HG02623 (cell line): ENCODE results near the gene CARMIL3.

ENCODE experiments used
- ATAC-seq: cut with Tn5 transposase; IDR thresholded peaks from one replicate; pipeline ENCODE4 v1.9.1; 2021; ENCODE audit warnings: moderate library complexity; ENCODE audit not compliant: unreplicated experiment

Gene CARMIL3

DNA sequence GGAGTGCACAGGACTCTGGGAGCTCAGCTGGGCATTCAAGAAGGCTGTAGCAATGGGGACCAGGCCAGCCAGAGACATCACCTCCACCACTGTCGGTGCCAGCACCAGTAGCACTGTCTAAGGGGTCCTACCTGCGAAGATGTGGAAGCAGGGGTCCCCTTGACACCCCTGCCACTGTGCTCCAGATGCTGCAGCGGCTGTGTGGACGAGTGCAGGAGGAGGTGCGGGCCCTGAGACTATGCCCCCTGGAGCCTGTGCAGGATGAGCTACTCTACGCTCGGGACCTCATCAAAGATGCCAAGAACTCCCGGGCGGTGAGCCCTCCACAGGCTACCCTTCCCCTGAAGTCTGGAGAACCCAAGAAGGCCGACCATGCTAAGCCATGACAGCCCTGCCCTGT lies 8.6 kb downstream of the CARMIL3 start:
- no peak for ATAC-seq

DNA sequence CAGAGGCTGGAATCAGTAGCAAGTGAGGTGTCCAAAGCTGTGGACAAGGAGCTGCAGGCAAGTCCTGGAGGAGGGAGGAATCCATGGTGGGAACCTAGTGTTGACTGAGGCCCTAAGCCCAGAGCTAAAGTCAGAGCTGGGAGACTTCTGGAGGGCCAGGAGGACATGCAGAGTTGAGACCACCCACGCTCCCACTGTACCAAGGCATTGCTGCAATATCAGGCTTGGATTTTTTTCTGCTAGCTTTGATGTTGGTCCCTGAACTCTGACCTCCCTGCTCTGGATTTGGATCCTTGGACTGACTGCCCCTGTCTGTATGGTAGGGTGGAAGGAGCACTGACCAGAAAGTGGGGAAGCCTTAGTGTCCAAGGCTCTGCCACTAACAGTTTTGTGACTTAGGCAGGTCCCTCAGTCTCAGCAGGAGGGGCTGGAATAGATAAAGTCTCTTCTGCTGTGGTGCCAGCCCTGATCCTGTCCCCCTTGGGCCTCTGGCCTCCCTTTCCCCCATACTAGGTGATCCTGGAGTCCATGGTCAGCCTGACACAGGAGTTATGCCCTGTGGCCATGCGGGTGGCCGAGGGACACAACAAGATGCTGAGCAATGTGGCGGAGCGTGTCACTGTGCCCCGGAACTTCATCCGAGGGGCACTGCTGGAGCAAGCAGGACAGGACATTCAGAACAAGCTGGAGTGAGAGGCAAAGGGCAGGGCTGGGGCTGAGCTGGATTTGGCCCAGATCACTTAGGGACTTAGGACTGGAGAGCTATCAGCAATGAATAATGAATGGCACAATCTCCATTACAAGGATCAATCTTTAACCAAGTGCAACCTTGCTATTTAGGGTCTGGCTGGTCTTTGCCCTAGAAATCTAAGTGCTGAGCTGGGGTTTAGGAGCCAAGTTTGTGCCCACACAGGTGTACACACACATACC lies 9.4 kb downstream of the CARMIL3 start:
- no peak for ATAC-seq

DNA sequence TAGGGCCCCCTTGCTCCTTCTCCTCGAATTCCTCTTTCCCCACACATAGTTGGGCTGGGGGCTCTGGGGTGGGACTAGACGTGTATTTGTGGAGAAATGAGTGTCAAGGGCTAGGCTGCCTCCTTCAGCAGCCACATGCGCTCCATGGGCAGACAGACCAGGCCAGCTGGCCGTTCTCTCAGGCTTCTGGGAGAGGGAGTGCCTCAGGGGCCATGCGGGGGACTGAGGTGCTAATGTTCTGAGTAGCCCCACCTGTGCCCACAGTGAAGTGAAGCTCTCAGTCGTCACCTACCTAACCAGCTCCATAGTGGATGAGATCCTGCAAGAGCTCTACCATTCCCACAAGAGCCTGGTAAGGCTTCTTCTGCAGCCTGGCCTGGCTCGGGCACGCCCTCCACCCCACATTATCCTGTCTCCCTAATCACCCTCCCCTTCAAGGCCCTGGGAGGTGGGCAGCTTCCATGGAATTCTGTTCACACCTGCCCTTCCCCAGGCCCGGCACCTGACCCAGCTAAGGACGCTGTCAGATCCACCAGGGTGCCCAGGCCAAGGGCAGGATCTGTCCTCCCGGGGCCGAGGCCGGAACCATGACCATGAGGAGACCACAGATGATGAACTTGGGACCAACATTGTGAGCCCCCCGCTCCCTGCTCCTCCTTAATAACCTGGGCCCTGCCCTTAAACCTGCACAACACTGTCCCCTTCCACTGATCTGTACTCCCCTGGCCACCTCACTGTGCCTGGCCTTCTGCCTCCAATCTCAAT lies 10.6 kb downstream of the CARMIL3 start:
- ATAC-seq = no peak

DNA sequence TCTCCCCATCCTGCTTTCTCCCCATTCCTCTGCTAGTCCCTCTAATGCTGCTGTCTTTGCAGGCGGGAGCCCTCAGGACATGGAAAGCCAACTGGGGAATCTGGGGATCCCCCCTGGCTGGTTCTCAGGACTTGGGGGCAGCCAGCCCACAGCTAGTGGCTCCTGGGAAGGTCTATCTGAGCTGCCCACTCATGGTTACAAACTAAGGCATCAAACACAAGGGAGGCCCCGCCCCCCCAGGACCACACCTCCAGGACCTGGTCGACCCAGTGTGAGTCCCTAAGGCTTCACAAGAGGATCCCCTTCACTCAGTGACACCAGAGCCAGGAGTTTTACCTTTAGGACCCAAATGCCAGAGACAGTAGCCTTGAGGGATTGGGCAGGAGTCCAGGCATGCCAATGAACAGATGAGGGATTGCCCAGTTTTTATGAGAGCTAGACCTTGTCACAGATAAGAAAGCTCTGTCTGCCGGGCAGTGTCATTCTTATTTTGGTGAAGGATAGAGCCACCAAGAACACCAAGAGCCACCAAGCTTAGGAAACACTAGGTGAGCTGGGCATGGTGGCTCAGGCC lies 11.5 kb downstream of the CARMIL3 start:
- ATAC-seq = no peak

DNA sequence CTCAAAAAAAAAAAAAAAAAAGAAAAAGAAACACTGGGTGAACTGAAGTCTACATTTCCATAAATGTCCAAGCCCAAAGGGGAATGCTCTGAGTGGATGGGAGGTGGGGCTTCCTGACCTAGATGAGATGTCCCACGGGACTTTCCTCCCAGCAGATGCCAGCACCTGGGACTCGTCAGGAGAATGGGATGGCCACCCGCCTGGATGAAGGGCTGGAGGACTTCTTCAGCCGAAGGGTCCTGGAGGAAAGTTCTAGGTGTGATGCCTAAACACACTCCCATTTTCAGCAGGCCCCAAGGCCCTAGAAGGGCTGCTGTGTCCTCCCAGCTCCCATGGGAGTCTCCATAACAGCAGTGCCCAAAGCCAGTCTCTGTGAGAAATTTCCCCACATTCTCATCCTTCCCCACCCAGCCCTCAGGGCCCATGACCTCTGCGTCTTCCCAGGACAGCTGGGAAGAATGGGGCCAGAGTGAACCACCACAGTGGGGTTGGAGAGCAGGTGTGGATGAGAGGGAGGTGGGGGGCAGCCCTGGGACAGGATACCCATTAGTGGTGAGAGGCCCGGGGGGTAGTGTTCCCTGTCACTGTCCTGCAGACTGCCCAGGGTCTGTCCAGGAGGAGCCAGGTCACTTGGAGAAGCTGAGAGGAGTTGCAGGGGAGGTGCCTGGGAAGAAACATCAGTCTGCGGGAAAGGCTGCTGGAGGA lies 12.4 kb downstream of the CARMIL3 start:
- no peak for ATAC-seq

DNA sequence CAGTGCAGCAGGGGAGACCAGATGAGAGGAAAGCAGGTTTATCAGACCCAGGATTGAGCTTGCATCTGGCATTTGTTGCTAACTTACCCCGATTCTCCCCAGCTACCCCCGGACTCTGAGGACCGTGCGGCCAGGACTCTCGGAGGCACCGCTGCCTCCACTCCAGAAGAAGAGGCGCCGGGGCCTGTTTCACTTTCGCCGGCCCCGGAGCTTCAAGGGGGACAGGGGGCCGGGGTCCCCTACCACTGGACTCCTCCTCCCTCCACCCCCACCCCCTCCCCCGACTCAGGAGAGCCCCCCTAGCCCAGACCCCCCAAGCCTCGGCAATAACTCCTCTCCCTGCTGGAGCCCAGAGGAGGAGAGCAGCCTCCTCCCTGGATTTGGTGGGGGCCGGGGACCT lies 13.0 kb downstream of the CARMIL3 start:
- ATAC-seq = no peak

DNA sequence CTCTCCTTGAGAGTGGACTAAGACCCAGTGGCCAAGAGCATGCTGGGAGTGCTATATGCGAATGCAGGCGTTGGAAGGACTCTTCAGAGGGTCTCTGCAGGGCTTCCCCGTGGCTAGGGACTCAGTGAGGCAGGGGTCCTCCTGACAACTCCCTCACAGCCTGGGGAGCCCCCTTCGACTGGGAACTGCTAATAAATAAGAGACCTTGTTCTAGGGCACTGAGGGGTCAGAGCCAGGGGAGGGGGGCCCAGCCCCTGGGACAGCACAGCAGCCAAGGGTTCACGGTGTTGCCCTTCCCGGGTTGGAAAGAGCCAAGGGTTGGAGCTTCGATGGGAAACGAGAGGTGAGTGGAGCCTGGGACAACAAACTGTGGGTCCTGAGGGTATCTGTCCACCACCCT lies 13.6 kb downstream of the CARMIL3 start:
- no peak for ATAC-seq

DNA sequence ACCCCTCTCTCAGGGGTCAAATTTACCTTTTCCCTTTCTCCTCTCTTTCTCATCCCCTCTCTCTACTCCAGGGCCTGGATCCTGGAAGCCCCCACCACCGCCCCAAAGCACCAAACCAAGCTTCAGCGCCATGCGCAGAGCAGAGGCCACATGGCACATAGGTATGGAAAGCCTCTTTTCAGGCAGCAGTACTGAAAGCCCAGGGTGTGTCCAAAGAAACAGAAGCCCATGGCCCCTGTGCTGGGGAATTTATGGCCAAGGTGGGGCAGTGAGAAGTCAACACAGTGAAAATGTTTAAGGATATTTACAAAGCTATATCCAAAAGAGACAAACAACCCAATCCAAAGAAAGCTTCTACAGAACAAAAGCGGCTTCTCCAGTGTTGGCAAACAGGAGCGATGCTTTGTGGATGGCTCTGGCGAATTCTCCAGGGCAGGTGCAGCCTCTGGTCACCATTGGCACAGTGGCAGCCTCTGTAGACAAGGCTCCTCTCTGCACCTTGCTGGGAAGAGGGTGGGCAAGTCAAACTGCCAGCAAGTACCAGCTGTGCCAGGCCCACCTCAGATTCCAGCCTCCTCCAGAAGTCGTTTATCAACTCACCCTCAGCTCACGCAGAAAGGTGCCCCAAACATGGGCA lies 14.8 kb downstream of the CARMIL3 start:
- ATAC-seq = no peak

DNA sequence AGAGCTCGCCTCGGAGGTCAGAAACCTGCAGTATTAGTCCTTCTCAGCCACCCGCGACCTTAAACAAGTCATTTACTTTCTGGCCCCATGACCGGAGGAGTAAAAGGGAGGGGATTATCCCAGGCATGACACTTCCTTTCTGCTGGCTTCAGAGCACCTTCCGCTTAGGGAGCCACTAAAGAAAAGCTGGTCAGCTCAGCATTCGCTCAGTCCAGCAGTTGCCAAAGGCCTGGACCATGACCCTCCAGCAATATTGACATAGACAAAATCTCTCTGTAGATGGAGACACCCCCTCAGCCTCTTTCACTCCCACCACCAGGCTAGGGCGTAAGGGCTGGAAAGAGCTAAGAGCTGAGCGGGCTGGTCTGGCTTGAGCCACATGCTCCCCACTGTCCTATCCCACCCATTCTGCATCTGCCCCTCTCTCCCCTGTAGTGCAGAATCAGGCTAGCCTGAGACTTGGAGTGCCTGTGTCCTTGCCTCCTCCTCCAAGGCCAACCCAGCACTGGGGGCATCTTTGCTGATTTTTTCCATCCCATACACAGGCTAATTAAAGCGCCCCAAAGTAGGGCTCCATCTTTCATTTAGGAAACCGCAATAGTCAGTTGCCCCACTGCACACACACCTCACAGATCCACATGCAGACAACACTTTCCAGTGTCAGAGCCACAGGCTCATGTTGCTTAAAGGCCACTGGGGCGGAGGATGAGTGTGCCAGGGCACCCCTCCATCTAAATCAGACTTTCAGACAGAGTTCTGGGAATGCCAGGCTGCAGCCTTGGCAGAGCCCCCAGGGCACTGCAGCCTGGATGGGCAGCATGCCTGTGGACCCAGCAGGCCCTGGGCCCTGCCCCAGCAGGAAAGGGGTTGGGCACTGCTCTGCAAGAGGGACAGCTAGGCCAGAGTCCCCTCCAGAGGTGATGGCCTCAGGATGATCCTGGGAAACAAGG lies 15.6 kb downstream of the CARMIL3 start:
- no peak for ATAC-seq

DNA sequence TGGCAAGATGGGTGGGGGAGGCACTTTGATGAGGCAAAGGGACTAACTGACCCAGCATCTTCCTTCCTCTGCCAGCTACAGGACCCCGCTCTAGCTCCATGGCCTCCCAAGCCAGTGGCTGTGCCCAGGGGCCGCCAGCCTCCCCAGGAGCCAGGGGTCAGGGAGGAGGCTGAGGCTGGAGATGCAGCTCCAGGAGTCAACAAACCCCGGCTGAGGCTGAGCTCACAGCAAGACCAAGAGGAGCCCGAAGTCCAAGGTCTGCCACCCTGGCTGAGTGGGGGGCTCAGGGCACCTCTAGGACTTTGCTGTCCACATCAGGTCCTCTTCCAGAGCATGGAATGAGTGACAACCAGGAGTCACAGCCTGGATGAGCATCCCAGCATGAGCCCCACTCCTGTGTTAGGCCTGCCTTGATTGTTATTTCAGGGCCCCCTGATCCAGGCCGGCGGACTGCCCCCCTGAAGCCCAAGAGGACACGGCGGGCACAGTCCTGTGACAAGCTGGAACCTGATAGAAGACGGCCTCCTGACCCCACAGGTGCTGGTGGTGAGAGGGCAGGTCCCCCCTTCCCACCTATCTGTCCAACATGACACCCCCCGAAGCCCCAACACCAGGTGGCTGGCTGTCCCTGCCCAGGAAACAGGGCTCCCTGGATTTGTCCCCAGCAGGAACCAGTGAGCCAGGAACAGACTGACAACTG lies 17.1 kb downstream of the CARMIL3 start:
- no peak for ATAC-seq

DNA sequence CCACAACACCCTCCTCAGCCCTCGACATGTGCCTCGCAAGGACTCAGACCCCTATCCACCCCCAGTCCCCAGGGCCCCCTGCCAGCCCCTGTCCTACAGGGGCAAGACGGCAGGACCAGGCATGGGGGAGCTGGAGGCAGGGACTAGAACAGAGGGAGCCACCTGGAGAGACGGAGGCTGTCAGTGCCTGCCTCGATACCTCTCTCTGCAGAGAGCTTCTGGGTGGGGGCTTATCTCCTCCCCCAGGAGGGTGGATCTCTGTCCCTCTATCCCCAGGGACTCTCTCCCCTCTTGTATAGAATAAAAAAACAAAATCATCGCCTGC lies 17.6 kb downstream of the CARMIL3 start:
- no peak for ATAC-seq

DNA sequence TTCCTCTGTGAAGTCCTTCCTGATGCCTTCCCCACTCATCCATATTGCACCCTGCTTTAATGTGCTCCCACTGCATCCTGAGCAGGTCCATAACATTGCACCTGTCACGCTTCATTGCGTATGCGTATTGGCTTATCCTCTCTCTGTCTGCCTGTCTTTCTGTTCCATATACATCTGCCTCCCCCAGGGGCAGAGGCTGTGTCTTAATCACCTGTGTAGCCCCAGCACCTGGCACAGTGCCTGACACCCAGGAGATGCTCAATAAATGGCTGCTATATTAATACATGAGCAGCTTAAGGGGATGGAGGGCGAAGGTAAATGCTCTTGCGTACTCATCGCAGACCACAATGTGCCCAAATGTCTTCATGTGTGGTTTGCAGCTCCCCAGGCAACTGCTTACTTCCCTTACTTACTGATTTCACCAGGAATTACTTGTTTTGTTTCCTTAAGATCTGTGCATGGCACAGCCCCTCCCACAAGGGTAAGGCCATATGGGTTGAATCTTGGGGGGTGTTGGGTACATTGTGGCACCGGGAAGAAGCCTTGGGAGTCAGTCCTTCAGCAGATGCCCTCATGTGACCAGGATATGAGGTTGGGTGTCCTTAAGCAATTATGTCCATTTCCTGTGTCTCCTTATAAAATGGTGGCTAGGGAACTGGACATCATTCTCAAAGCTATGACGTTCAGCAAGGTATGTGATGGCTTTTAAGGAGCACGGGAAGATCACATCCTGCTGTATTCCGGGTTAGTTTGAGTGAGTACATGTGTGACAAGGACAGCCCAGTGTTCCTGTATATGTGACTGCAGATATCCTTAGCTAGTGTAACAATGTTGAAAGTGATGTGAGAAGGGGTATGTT lies 18.7 kb downstream of the CARMIL3 start:
- ATAC-seq = no peak

DNA sequence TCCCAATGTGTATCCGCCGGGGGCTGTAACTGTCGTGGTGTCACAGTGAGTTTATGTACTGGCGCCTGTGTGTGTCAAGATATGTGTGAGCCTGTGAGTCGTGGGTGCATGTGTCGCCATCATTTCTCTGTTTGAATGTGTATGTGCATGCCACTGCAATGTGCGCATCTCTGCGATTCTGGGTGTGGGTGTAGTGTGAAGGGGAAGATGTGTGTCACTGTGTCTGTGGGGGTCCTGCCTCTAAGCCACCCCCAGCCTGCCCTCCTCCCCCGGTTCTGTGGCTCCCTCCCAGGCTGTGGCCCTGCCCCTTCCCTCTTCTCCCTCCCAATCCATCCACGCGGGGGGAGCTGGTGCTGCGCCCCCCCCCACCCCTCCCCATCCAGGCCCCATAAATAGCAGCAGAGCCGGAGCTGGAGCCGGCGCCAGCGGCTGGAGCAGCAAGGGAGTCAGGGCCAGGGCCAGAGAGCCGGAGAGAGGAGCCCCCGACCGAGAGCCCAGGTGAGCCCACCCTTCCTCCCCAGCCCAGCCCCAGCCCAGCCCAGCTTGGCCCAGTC lies 19.4 kb downstream of the CARMIL3 start, which contains the start of gene CPNE6:
Gene CPNE6, plus strand, starts transcription at position 419 of the 554 bp plus-strand sequence. CDS start 1,375 bp downstream, outside the sequence.
- ATAC-seq = no peak

DNA sequence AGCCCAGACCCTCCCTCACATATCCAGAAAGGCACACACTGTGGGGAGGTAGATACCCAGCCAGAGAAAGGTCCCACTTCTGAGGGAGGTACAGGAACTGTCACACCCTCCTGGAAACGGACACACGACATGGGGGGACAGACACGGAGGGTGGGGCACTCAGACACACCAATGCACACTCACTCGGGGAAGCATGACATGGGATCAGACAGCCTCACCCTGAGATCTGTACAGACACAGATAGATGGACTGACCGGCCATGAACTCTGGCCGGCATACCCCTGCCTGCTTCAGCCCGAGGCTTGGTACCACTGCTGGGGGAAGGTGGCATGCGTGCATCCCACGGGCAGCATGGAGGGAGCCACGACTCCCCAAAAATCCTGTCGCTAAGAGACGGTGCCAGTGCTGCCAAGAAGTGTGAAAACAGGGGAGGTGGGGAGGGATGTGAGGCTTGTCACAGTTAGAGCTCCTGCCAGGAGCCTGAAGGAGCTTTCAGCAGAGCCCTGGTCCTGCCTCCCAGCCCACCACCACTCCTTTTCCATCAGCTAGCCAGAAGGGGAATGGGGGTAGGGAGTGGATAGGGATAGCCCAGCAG lies 20.1 kb downstream of the CARMIL3 start:
- ATAC-seq = no peak

DNA sequence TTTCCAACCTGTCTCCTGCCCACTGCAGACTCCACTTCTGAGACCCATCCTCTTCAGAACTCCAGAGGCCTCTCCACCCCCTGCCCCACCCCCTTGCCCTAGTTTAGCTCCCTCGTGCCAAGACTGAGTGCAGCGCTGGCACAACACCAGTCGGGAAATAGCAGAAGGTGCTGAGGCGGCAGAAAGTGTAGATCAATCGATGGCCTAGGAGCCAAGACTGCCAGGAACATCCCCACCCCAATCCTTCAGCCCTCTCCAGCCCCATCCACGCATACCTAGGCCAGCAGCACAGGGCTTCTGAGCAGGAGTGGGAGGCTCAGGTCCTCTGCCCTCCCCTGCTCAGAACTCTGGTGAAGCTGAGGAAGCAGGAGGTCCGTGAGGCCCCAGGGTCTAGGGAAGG lies 20.6 kb downstream of the CARMIL3 start:
- no peak for ATAC-seq

DNA sequence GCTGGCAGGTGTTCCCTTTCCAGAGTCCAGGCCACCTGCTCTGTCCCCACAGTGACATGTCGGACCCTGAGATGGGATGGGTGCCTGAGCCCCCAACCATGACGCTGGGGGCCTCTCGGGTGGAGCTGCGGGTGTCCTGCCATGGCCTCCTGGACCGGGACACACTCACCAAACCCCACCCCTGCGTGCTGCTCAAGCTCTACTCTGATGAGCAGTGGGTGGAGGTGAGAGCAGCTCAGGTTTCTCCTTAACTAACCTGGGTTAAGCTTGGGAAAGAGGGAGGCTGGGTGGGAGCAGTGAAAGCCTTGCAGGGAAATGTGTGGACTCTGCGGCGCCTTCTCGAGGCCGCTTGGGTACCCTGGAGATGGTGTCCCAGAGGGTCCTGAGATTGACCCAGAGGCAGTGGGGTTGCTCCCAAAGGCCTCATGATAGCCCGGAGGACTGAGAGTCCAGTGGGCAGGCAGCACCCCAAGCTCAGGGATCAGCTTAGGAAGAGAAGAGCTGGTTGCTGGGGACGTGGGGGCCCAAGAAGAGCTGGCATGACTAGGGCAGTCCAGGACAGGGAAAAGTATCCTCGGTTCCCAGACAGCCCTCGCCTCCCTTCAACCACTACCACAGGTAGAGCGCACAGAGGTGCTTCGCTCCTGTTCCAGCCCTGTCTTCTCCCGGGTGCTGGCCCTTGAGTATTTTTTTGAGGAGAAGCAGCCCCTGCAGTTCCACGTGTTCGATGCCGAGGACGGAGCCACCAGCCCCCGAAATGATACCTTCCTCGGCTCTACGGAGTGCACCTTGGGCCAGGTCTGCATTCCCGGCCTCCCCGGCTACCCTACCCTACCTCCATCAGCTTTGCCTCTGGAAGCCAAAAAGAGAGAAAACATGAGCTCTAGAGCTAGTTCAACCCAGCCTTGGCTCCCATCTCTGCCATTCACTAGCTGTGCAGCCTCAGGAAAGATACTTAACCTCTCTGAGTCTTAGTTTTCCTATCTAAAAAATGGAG lies 21.4 kb downstream of the CARMIL3 start:
- no peak for ATAC-seq
